GM19351 (cell line): ENCODE results near the gene DIAPH2.

Experiments
- ATAC-seq: cut with Tn5 transposase; IDR thresholded peaks from one replicate; pipeline ENCODE4 v1.9.1; 2021; ENCODE audit warnings: mild to moderate bottlenecking, moderate library complexity; ENCODE audit not compliant: unreplicated experiment

DIAPH2 gene

DNA sequence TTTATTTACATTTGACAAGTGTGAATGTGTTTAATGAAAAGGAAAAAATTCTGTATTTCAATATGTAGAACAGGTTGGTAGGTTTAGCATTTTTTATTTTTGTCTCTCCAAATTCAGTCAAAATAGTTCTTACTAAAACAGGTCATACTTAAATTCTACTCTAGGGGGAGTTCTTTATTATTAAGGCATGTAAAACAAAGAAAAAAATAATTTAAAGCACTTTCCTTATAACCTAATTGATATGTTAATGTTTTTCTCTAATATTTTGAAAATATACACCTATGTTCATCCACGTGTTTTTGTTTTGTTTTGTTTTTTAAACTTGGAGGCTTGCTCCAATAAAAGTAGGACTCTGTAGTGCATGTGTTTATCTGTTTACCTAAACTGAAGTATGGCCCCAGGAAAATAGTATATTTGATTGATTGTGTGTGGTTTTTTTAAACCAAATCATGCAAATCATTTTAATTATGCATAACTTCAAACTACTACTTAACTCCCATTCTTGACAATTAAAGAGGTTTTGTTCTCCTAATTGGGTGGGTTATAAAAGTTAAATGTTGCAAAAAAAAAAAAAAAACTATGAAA is 761.7 kb downstream of the DIAPH2 start:
- no peak for ATAC-seq

DNA sequence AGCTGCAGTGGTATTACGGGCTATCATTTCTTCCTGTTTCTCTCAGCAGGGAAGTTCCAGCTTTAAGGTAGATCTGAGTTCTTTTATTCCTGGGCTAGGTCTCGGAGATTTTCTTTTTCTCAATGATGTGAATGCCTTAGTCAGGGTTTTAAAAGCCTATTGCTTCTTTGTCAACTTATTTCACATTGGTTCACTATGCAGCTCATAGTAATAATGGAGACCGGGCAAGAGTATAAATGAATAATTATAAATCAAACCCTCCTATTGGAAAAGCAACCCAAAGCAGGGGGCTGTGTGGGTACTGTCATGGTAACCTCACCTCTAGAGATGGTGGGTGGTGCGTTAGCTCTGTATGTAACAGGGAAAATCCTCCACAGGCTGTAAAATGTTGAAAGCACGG is 762.7 kb downstream of the DIAPH2 start:
- ATAC-seq: no peak

DNA sequence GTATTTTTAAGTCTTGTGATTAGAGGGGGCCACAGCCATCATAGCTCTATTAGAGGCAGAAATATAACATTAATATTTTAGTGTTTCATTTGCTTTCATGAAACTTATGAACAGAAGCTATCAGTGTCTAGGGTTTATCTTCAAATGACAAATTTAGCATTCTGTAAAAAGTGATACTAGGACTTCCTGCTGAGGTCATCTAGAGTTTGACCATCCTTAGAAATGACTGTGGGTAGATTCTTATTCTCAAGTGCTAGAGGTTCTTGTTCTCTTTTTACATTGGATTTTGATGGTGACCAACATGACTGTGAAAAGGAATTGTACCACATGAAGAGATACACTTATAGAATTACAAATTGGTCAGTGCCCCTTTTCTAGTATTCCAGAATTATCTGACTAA is 767.6 kb downstream of the DIAPH2 start:
- ATAC-seq: peak; percentile 57

DNA sequence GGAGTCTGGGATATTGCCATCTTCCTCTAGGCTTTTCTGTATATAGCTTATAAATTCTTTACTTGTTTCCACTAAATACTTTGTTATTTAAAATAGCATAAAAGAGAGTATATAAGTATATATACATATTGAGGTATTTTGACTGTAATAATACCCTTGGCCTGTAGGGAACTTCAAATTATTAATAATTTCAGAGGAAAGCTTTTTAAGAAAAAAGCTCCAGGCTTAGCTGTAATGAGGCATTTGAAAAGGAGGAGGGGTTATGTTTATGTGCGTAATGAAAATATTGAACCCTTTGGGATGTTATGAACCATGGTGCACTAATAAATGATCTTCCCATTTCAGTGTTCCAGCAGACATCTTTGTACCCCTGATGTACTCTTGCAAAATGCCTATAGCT is 777.1 kb downstream of the DIAPH2 start:
- no peak for ATAC-seq

DNA sequence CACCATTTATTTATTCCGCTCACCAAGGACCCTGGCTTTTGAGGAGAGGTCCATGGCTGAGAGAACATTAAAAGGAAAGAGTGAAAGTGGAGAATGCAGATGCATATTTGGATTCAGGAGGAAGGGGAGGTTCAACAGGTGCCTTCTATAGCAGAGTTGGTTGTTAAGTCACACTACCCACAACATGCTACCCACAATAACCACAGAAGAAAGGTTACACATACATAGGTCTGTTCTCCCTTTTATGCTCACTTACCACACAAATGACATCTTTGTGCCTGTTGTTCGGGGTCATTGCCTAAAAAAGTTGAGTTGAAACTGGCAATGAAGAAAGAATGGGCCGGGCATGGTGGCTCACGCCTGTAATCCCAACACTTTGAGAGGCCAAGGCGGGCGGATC is 786.4 kb downstream of the DIAPH2 start:
- no peak for ATAC-seq

DNA sequence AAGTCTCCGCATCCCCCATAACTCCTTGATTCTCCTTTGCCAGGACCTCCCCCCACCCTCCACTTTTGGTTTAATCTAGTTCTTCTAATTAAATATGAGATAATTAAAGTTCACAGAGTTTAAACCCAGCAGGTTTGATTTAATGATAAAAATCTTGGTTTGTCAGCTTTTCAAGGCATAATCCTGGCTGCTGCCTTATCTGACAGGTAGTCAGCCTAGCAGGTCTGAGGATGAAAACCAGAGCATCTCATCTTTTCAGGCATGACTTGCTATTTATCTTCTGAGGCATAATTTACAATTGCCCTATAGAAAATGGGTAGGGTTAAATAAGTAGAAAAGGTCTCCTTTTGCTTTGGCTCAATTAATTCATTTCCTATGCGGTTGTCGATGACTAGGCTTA is 790.3 kb downstream of the DIAPH2 start:
- ATAC-seq: no peak

DNA sequence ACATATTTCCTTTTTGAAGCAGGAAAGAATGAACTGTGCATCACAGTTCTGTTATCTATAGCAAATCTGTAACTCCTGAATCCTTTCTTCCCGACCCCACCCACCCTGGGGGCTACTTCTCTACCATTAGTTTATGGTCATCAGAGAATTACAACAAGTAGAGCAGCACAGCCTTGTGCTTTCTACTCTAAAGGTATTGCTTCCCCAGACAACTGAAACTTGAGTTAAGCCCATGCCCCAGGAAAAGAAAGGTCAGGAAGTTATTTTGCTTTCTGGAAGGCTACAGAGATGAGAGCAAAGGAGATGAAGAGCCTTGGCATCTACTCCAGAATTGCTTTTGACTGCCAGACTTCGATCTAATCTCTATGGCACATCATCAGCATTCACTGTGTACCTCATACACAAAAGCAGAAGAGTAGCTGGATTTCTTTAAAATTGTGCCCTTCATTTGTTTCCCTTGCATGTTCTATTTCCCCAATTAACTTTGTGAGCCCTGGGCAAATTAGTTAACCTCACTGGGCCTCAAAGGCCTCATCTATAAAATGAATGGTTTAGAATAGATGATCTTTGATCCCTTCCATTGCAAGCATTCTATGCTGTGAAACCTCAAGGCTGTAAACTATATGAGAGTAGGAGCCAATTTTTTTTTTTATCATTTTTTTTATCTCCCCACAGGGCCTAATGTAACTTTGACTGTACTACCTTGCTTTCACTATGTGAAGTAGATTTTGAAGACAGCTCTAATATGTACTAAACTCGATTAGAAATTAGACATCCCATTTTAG is 794.7 kb downstream of the DIAPH2 start:
- no peak for ATAC-seq

DNA sequence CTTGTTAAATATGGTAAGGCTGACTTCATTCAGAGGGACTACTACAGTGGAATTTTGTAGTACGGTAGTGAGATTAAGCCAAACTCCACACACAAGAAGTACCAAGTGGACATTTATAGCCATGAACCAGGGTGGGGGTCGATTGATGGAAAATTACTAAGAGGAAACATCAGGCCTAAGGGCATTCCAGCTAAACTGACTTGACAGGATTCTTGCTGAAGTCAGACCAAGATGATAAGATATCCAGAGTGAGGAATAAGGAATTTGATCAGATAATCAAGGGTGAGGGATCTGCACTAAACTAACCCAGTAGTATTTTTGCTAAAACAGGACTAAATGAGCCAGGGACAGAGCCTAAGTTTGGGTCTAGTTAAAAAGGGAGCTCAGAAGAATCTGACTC is 796.6 kb downstream of the DIAPH2 start:
- no peak for ATAC-seq

DNA sequence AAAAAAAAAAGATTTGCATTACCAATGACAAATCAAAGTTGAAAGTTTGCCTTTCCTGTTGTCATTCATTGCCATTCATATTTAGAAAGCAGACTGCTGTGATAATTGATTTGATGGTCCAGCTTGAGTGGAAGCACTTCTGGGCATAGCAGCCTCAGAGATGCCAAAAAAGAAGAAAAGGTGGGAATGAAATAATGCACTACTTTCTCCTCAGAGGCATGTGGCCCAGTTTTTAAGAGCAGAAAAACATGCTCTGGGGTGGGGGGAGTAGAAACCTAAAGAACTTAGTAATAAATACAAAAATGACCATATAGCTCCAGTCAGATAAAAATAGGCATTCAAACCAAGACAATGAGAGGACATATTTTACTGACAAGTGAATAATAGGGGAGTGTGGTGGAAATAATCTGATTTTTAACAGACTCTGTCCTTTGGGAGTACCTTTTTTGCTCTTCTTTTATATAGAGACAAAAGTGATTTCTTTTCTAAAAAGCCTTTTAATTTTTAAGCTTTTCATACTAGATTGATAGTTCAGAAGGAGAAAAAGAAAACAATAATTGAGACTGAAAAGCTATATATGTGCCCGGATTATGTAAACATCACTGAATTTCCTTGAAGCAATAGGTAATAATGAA is 798.1 kb downstream of the DIAPH2 start:
- ATAC-seq: no peak

DNA sequence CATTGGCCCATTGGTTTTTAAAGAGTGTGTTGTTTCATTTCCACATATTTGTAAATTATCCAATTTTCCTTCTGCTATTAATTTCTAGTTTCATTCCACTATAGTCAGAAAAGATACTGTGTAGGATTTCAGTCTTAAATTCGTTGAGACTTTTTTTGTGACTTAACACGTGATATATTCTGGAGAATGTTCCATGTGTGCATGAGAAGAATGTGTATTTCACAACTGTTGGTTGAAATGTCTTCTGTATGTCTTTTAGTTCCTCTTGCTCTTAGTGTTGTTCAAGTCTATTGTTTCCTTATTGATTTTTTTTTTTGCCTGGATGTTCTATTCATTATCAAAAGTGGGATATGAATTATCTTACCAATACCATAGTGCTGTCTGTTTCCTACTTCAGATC is 806.0 kb downstream of the DIAPH2 start:
- ATAC-seq: no peak

DNA sequence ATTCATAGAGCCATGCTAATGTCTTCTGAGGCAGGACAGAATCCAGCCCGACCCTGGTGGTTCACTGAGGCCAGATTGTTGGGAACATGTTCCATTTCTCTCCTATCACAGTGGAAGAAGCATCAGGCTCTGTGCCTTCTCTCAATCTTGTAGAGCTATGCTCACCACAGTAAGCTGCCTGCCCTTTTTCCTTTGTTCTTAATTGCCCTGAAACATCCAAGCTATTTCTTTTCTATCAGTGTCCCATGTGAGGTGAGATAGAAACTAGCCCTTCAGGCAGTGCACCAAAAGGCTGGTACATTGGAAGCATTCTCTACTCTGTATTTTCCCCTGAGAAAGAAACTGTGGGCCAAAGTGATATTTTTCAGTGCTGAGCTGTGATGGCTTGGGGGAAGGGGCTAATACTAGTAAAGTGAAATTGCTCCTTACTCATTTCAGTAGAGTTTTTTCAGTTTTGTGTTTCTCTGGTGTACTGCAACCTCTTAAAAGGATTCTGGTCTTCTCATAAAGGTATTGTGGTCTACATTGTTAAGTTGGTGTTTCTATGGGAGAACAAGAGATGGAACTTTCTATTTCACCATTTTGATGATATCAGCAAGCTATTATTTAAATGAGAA is 810.2 kb downstream of the DIAPH2 start:
- ATAC-seq: peak; percentile 93

DNA sequence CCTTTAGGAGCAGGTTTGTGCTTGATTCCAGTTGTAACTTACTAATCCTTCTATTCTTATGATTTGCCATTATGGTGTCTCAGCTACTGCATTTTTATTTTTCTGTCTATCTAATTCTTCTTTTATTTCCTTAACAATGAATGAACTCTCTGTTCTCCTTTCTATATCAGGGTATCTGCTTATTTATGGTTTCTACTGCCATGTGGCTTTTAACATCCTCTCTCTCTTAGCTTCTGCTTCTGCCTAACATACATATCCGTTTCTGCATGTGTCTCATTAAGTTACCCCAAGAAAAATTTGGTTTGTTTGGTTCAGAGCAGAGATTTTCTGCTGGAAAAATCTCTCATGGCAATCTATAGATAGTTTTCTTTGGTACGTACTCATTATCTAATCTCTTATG is 813.5 kb downstream of the DIAPH2 start:
- ATAC-seq: peak; percentile 46

DNA sequence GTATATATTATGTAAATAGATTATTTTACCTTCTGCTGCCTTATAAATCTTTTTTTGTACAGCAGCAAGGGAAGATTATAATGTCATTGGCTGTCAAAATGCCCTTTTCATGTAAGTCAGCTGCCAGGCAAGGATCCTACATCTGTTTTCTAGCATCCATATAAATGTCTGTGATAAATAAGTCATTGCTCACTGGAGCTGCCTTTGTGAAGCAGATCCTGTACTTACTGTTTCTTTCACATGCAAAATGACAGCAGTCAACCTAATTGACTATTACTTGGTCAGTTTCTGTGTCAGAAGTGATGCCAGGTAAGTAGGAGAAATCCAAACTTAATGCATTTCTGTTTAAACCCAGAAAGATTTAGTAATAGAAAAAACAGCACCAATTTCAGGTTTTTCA is 819.8 kb downstream of the DIAPH2 start:
- ATAC-seq: no peak

DNA sequence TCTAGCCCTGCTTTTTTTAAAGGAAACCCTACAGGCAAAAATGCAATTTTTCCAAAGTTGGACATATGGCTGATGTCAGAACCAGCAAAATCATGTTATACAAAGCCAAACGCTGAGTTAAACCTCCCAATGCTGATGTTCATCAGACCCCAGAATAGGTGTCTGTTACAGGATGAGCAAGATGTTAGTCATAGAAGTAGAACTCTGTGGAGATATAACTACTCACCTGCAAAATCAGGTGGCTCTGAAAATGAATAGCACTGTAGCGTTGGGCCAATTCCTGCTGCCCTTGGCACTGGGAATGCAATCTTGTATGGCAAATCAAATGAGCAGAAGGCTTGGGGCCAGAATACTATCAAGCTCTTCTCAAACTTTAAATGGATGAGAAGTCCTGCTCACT is 833.1 kb downstream of the DIAPH2 start:
- ATAC-seq: no peak

DNA sequence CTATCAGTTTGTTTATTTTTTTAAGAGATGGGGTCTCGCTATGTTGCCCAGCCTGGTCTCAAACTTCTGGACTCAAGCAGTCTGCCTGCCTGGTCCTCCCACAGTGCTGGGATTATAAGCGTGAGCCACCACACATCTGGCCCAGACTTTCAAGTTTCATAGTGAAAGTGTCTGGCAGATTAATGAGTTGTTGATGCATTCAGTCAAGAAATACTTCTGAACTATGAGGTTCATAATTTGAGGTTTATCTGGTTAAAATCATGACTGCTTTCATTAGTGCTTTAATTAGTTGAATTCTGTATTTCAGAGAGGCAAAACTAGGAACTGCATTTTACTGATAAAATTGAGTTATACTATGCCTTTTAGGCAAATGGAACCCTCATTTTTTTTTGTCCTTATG is 837.7 kb downstream of the DIAPH2 start:
- ATAC-seq: no peak

DNA sequence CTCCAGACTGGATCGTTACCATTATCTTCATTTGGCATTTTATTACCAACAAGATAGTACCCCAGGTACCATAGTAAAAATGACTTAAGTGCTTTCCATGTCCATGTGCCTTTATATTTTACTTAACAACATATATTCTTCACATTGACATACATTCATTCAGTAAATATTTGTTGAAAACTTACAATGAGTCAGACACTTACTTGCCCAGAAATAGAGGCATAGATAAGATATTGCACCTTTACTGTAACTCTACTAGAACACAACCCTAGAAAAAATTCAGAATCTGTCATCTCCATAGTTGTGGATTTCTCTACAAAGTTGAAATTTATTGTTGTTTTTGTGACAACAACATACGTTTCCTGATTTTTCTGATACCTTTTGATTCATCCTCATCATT is 839.7 kb downstream of the DIAPH2 start:
- ATAC-seq: no peak

DNA sequence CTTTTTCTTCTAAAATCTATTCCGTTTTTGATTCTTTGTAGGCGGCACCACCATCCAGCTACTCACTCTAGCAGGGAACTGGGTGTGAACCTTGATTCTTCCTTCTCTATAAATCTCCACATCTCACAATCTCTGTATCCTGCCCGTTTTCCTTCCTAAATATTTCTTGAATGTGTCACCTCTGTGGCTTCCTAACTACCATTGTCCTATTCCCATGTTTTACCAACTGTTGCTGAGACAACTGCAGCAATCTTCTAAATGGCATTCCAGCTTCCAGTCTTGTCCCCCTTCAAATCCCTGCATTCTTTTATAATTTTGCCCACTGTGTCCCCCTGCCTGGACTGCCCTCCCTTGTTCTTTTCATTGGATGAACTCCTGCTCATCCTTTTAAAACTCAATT is 840.4 kb downstream of the DIAPH2 start:
- ATAC-seq: no peak

DNA sequence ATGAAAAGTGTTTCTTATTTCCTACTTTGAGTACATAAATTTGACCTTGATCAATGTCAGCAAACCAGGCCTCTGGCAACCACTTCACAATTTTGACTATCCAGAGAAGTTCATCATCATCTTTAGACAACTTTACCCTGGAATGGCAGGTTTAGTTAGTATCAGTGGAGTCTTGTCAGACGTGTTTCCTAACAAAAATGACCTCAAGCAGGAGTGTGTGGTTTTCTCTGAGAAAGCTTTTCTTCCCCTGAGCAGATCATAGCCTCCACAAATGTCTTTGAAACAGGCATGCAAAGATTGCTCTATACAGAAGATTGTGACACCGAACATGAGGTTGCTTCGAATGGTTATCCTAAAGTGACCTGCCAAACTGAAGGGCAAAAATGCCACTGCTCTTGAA is 841.3 kb downstream of the DIAPH2 start:
- ATAC-seq: no peak

DNA sequence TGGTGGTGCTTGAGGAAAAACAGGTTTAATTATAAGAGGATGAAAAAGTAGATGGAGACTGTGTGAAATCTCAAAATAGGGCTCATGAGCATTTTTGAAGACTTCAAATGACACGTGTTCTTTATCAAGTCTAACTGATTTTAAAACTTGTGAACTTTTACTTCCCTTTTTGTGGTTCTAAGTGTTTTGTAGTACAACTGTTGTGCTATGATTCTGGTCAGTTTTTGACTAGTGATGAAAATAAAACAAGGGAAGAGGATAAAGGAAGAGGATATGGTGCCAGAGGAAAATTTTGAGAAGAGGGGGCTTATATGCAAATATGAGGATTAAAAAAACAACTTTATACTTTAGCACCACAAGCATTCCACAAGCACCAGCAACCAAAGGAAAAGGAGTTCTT is 843.1 kb downstream of the DIAPH2 start:
- ATAC-seq: no peak

DNA sequence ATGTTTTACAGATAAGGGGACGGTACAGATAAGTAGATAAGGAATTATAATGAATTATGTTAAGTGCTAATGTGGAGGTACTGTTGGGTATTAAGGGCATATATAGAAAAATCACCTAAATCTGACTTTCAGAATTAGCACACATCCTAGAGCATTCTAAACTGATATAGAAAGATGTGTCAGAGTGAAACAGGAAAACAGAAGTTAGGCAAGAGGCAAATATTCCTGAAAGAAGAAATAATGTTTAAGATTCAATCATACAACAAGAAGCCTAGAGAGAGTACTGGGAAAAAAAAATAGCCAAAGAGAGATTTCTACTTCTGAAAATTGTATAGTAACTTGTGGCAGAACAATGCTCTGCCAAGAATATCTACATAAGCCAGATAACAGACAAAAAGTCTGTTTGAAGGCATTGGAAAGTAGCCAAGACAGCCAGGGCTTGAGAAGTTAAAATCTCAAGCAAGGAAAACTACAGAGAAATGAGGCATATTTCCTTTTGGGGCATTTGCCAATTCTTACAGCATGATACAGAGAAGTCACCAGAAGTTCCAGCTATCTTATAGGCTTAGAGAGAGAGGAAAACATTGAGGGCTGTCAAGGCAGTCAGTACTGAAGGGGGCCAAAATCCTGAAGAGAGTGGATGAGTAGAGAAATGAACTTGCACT is 845.0 kb downstream of the DIAPH2 start:
- ATAC-seq: no peak

DNA sequence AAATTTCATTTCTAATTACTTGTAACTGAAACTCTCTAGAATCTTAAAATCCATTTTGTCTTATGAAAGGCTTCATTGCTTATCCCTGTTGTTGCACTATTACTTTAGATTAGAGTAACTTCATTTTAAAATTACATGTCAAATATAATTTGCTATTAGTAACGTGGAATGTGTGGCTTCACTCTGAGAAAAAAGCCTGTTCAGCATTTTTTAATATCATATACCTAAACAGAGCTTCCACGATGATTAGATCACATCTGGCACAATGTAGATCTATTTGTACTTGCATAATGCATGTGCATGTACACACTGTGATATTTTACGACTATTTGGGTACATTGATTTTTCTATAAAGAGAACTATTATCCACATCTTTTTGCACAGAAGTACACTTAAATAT is 847.2 kb downstream of the DIAPH2 start:
- no peak for ATAC-seq
